GM18526 (cell line): Measurements from ENCODE around the gene TLNRD1.

Experiments used
- POLR2A ChIP-seq: IDR thresholded peaks from 3 replicates; pipeline ENCODE4 v1.6.1; 2011; ENCODE audit not compliant: insufficient read length; ENCODE audit errors: extremely low read depth

The TLNRD1 gene

GRCh38 chr15:80991421-80991820 lies 9.3 kb upstream of the TLNRD1 start:
- TF ChIP-seq POLR2A = no peak

DNA sequence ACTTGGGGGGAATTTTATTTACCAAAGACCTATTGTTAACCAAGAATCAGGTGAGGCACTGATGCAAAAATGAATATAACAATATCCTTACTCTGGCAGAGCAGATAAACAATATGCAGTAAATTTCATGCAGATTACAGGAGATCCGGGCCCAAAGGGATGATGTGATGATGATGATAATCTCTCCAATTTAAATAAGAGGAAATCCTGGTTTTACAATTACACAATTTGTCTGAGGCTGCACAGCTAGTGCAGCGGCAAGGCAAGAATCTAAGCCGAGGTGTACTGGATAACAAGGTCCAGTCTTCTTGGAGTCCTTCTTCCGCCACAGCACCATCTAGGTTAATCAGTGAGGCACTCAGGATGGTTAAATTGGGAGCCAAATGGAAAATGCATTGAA lies 8.7 kb upstream of the TLNRD1 start:
- TF ChIP-seq POLR2A = no peak

DNA sequence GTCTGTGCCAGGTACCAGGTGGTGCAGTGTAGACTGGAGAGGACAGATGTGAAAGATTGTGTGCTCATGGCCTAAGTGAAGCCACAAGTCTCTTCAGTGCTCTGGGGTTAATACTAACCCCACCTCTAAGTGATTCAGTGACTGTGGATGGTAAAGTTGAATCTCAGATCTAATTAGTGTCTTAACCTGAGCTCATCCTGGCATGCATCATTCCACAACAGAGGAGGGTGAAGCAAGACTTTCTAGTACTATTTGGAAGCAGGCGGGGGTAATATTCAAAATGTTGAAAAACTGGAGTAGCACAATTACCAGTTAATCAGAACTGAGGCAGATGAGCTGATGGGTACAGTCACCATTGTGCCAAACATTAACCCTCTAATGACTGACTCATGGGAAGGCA lies 8.3 kb upstream of the TLNRD1 start:
- TF ChIP-seq POLR2A = no peak

- no peak for TF ChIP-seq POLR2A
Observed at GRCh38 chr15:80996247-80996646, 4.5 kb upstream of the TLNRD1 start.

DNA sequence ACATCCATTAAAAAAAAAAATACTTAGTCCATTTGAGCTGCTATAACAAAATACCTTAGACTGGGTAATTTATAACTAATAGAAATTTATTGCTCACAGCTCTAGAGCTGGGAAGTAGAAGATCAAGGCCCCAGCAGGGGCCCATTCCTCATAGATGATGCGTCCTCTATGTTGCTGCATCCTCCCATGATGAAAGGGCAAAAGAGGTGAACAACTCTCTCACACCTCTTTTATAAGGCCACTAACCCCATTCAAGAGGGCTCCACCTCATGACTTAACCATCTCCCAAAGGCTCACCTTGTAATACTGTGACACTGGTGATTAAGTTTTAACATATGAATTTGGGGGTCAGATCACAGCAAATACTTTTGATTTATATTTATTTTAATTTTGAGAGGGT lies 3.0 kb upstream of the TLNRD1 start:
- TF ChIP-seq POLR2A = no peak

DNA sequence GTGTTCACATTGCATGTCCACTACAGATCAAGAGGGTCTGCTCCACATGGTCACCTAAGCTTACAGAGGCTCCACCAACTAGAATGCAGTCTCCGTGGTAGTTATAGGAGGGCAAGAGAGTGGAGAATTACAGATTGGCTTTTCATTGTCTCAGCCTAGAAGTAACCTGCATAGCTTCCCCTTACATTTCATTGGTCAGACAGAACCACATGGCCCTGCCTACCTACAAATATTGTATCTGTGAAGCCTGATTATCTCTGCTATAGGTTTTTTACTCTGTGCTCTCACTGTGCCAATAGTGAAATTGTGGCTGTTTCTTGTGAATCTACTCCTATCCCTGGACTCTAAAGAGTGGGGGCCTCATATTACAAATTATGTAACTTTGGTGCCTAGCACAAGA lies 2.5 kb upstream of the TLNRD1 start:
- TF ChIP-seq POLR2A = no peak

DNA sequence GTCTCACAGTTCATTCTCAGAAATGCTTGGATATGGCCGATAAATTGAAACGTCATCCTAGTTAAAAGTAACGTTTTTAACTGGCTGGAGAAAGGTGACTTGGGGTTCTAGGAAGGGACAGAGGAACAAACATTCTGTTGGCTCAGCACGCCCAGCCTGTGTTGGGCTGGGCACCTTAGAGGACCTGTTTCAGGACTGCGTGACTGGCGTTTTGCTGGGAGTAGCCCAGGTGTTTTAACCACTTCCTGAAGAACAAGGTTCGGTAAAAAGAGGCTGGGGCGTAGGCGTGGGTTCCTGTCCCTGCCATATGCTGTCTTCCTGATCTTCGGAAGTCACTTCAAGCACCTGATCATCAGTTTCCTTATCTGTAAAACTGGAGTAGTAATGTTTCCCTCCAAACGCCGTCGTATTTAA lies 1.1 kb upstream of the TLNRD1 start:
- TF ChIP-seq POLR2A = peak; percentile 32

GRCh38 chr15:81000144-81000623 lies 539 bp upstream of the TLNRD1 start:
- TF ChIP-seq POLR2A = no peak

GRCh38 chr15:81001152-81002008 lies 657 bp downstream of the TLNRD1 start:
- peak; percentile 31 for TF ChIP-seq POLR2A

GRCh38 chr15:81002009-81002330 lies 1.2 kb downstream of the TLNRD1 start:
- peak; percentile 2 for TF ChIP-seq POLR2A

- TF ChIP-seq POLR2A = no peak
Observed at GRCh38 chr15:81002331-81003096, 1.8 kb downstream of the TLNRD1 start.

GRCh38 chr15:81003097-81003350 lies 2.3 kb downstream of the TLNRD1 start:
- no peak for TF ChIP-seq POLR2A

GRCh38 chr15:81006124-81006523 lies 5.4 kb downstream of the TLNRD1 start:
- no peak for TF ChIP-seq POLR2A

GRCh38 chr15:81007428-81008064 lies 6.8 kb downstream of the TLNRD1 start:
- no peak for TF ChIP-seq POLR2A

GRCh38 chr15:81008312-81008711 lies 7.6 kb downstream of the TLNRD1 start:
- no peak for TF ChIP-seq POLR2A

DNA sequence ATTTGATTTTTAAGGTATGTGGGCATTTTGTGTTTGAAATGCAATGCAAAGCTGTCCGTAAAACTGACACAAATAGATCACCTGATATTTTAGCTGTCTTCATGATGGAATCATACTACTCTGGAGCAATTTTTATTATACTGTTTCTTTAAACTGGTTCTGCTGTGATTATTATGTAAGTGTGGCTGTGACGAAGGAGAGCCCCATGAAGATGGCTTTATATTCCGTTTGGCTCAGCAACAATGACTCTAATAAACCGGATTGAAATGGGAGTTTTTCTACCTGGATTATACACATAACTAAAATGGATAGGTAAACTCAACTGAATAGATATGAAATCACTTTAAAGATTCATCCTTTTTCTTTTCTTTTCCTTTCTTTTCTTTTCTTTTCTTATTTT lies 9.4 kb downstream of the TLNRD1 start:
- TF ChIP-seq POLR2A = no peak
